Dendritic cell treated with granulocyte-macrophage colony-stimulating factor and Interleukin-4, amounts not matched to agents 40 ng/mL and 50 ng/mL, for 4 days (primary cell): ENCODE results near the gene EFCAB8.
"Not testable (repeated sequence)": the region's sequence is repeated elsewhere in the genome, so short reads cannot be mapped to it uniquely, and the experiment has no call there.

Source experiments
- H3K27ac Mint-ChIP-seq: one replicate; pipeline ENCODE4 v1.8.0; 2022; ENCODE audit warnings: mild to moderate bottlenecking, mixed read lengths
- H3K27me3 Mint-ChIP-seq: one replicate; pipeline ENCODE4 v1.8.0; 2022; ENCODE audit warnings: mild to moderate bottlenecking, mixed read lengths
- H3K36me3 Mint-ChIP-seq: one replicate; pipeline ENCODE4 v1.8.0; 2022; ENCODE audit warnings: low read depth, mixed read lengths
- H3K4me1 Mint-ChIP-seq: one replicate; pipeline ENCODE4 v1.8.0; 2022; ENCODE audit warnings: low read depth, mixed read lengths
- H3K4me3 Mint-ChIP-seq: one replicate; pipeline ENCODE4 v1.8.0; 2022; ENCODE audit warnings: mild to moderate bottlenecking, moderate library complexity, mixed read lengths
- H3K9me3 Mint-ChIP-seq: one replicate; pipeline ENCODE4 v1.8.0; 2022; ENCODE audit warnings: mixed read lengths
- intact Hi-C: fragments of 100-400 bp; cut with micrococcal nuclease; formaldehyde crosslinking; loops from one replicate; pipeline ENCODE4 v1.15.0; 2022

Gene EFCAB8

GRCh38 chr20:32902456-32903420 is 44.0 kb downstream of the EFCAB8 start:
- Mint-ChIP-seq H3K4me1 (no peaks in the 10 kb centered on the region), H3K4me3 (no peak overlapping the region), H3K9me3 (no peaks in the 10 kb centered on the region), H3K27ac (no peak overlapping the region), H3K27me3 (peaks cover 3% of the 10 kb centered on the region), H3K36me3 (no peaks in the 10 kb centered on the region)
- intact Hi-C loops: loop anchor here (1.0 to 5.0 kb wide), 3 partner anchors 103 to 397 kb away; no protein-coding TSS in a partner anchor

GRCh38 chr20:32903666-32904175 is 45.0 kb downstream of the EFCAB8 start:
- no peaks in the 10 kb centered on the region for H3K36me3 Mint-ChIP-seq
- intact Hi-C loops: loop anchor here (5.0 kb wide), 1 partner anchor 194 kb away; no protein-coding TSS in a partner anchor
- no peak overlapping the region for H3K27ac Mint-ChIP-seq
- no peak overlapping the region for H3K4me3 Mint-ChIP-seq
- no peaks in the 10 kb centered on the region for H3K9me3 Mint-ChIP-seq
- H3K4me1 Mint-ChIP-seq: no peaks in the 10 kb centered on the region
- H3K27me3 Mint-ChIP-seq: peaks cover 3% of the 10 kb centered on the region

- H3K27me3 Mint-ChIP-seq, H3K36me3 Mint-ChIP-seq, H3K4me1 Mint-ChIP-seq, H3K9me3 Mint-ChIP-seq, H3K4me3 Mint-ChIP-seq, H3K27ac Mint-ChIP-seq: not testable (repeated sequence)
- intact Hi-C loops: loop anchor here (5.0 kb wide), 1 partner anchor 193 kb away; no protein-coding TSS in a partner anchor
Measured at GRCh38 chr20:32904678-32905077, 46.0 kb downstream of the EFCAB8 start.

- intact Hi-C loops: no loop called here
- Mint-ChIP-seq H3K4me3 (no peak overlapping the region), H3K27ac (no peak overlapping the region)
Measured at GRCh38 chr20:32906200-32906599, 47.5 kb downstream of the EFCAB8 start.

GRCh38 chr20:32906871-32907495 is 48.3 kb downstream of the EFCAB8 start:
- Mint-ChIP-seq H3K4me3 (no peak overlapping the region), H3K36me3 (no peaks in the 10 kb centered on the region), H3K27ac (no peak overlapping the region), H3K4me1 (no peaks in the 10 kb centered on the region), H3K9me3 (no peaks in the 10 kb centered on the region), H3K27me3 (peaks cover 3% of the 10 kb centered on the region)
- intact Hi-C loops: no loop called here

More at GRCh38 chr20:32906200-32906599, 47.5 kb downstream of the EFCAB8 start:
- H3K36me3 Mint-ChIP-seq: no peaks in the 10 kb centered on the region
- no peaks in the 10 kb centered on the region for H3K9me3 Mint-ChIP-seq
- peaks cover 3% of the 10 kb centered on the region for H3K27me3 Mint-ChIP-seq
- H3K4me1 Mint-ChIP-seq: no peaks in the 10 kb centered on the region

GRCh38 chr20:32907886-32908285 is 49.2 kb downstream of the EFCAB8 start:
- no peaks in the 10 kb centered on the region for H3K4me1 Mint-ChIP-seq
- no peak overlapping the region for H3K4me3 Mint-ChIP-seq
- H3K27me3 Mint-ChIP-seq: peaks cover 1% of the 10 kb centered on the region
- no peaks in the 10 kb centered on the region for H3K36me3 Mint-ChIP-seq
- intact Hi-C loops: no loop called here
- H3K27ac Mint-ChIP-seq: no peak overlapping the region
- H3K9me3 Mint-ChIP-seq: no peaks in the 10 kb centered on the region

GRCh38 chr20:32908334-32909292 is 49.9 kb downstream of the EFCAB8 start:
- H3K27me3 Mint-ChIP-seq: no peaks in the 10 kb centered on the region
- H3K27ac Mint-ChIP-seq: no peak overlapping the region

GRCh38 chr20:32909451-32909850 is 50.7 kb downstream of the EFCAB8 start:
- Mint-ChIP-seq H3K9me3 (no peaks in the 10 kb centered on the region), H3K36me3 (no peaks in the 10 kb centered on the region), H3K27ac (no peak overlapping the region), H3K27me3 (no peaks in the 10 kb centered on the region), H3K4me1 (no peaks in the 10 kb centered on the region), H3K4me3 (no peak overlapping the region)
- intact Hi-C loops: no loop called here

More at GRCh38 chr20:32908334-32909292, 49.9 kb downstream of the EFCAB8 start:
- Mint-ChIP-seq H3K4me1 (no peaks in the 10 kb centered on the region), H3K9me3 (no peaks in the 10 kb centered on the region), H3K36me3 (no peaks in the 10 kb centered on the region), H3K4me3 (no peak overlapping the region)
- intact Hi-C loops: no loop called here

- H3K27ac Mint-ChIP-seq: no peak overlapping the region
- no peaks in the 10 kb centered on the region for H3K36me3 Mint-ChIP-seq
- intact Hi-C loops: no loop called here
- H3K27me3 Mint-ChIP-seq: no peaks in the 10 kb centered on the region
- H3K4me1 Mint-ChIP-seq: no peaks in the 10 kb centered on the region
- no peak overlapping the region for H3K4me3 Mint-ChIP-seq
- H3K9me3 Mint-ChIP-seq: peaks cover under 1% of the 10 kb centered on the region
Measured at GRCh38 chr20:32909896-32910571, 51.3 kb downstream of the EFCAB8 start.

- no peaks in the 10 kb centered on the region for H3K27me3 Mint-ChIP-seq
- no peak overlapping the region for H3K27ac Mint-ChIP-seq
- intact Hi-C loops: no loop called here
- no peak overlapping the region for H3K4me3 Mint-ChIP-seq
- H3K36me3 Mint-ChIP-seq: no peaks in the 10 kb centered on the region
- H3K4me1 Mint-ChIP-seq: no peaks in the 10 kb centered on the region
- H3K9me3 Mint-ChIP-seq: peaks cover 7% of the 10 kb centered on the region
Measured at GRCh38 chr20:32911355-32911754, 52.6 kb downstream of the EFCAB8 start.

GRCh38 chr20:32912688-32913087 is 54.0 kb downstream of the EFCAB8 start:
- intact Hi-C loops: no loop called here
- H3K27me3 Mint-ChIP-seq: no peaks in the 10 kb centered on the region
- no peak overlapping the region for H3K4me3 Mint-ChIP-seq
- H3K27ac Mint-ChIP-seq: no peak overlapping the region
- no peaks in the 10 kb centered on the region for H3K4me1 Mint-ChIP-seq
- H3K9me3 Mint-ChIP-seq: peaks cover 7% of the 10 kb centered on the region
- no peaks in the 10 kb centered on the region for H3K36me3 Mint-ChIP-seq

GRCh38 chr20:32914031-32914430 is 55.3 kb downstream of the EFCAB8 start:
- H3K36me3 Mint-ChIP-seq: no peaks in the 10 kb centered on the region
- H3K4me3 Mint-ChIP-seq: no peak overlapping the region
- H3K27me3 Mint-ChIP-seq: no peaks in the 10 kb centered on the region
- H3K27ac Mint-ChIP-seq: no peak overlapping the region
- H3K4me1 Mint-ChIP-seq: no peaks in the 10 kb centered on the region
- peaks cover 7% of the 10 kb centered on the region for H3K9me3 Mint-ChIP-seq
- intact Hi-C loops: no loop called here
